Naive B cell (primary cell): ENCODE measurements around the gene COX10. TPM values are rescaled to one million over a fixed set of nuclear protein-coding genes. Genes with fewer than 3 reads are reported as not detected.

Experiments used
- ATAC-seq, 2 donors: fragments of 150-1000 bp; cut with Tn5 transposase; 2 replicates each; pipeline ENCODE4 v1.10.0; 2021; ENCODE audit warnings: low read depth in 2 of 2, mild to moderate bottlenecking in 2 of 2, moderate library complexity in 2 of 2
- DNase-seq: peaks from one replicate; pipeline ENCODE4 v3.0.0; 2022
- H3K27ac Mint-ChIP-seq, 6 donors: one replicate each; pipeline ENCODE4 v1.8.0; 2020 to 2022; ENCODE audit warnings: mild to moderate bottlenecking in 6 of 6, mixed read lengths in 6 of 6, moderate library complexity in 5 of 6, inconsistent platforms in 2 of 6
- H3K27me3 Mint-ChIP-seq, 3 donors: one replicate each; pipeline ENCODE4 v1.8.0; 2021 to 2022; ENCODE audit warnings: mixed read lengths in 3 of 3, mild to moderate bottlenecking in 1 of 3
- H3K36me3 Mint-ChIP-seq, 2 donors: one replicate each; pipeline ENCODE4 v1.8.0; 2020 to 2022; ENCODE audit warnings: mixed read lengths in 2 of 2, inconsistent platforms in 1 of 2, mild to moderate bottlenecking in 1 of 2
- H3K4me1 Mint-ChIP-seq, 3 donors: one replicate each; pipeline ENCODE4 v1.8.0; 2020 to 2022; ENCODE audit warnings: mixed read lengths in 3 of 3, inconsistent platforms in 1 of 3, mild to moderate bottlenecking in 1 of 3, moderate library complexity in 1 of 3
- H3K4me3 Mint-ChIP-seq, 8 donors: one replicate each; pipeline ENCODE4 v1.8.0; 2020 to 2022; ENCODE audit warnings: mild to moderate bottlenecking in 8 of 8, mixed read lengths in 8 of 8, moderate library complexity in 8 of 8, inconsistent platforms in 2 of 8
- H3K9me3 Mint-ChIP-seq, 7 donors: one replicate each; pipeline ENCODE4 v1.8.0; 2020 to 2022; ENCODE audit warnings: mixed read lengths in 7 of 7, mild to moderate bottlenecking in 5 of 7, inconsistent platforms in 2 of 7, moderate library complexity in 1 of 7
- polyA plus RNA-seq, 6 donors: library from polyadenylated mRNA; unstranded; fragments of 300-500 nt; fragmentation: Illumina TruSeq; gene quantifications; one replicate each; pipeline ENCODE4 v1.2.3, GENCODE V29; 2021; ENCODE audit warnings: low read depth in 6 of 6

The COX10 gene
- polyA plus RNA-seq, 6 donors from 2014 or later = 16.7 to 30.8 (median 20.8) TPM

- Mint-ChIP-seq H3K4me3 (no peak overlapping the region), H3K36me3 (no peaks in the 10 kb centered on the region), H3K9me3 (no peaks in the 10 kb centered on the region), H3K4me1 (no peaks in the 10 kb centered on the region), H3K27ac (no peak overlapping the region), H3K27me3 (peaks cover 5 to 21% (median 15%) of the 10 kb centered on the region in 3 donors)
- no peak for DNase-seq
- ATAC-seq = no peak
Observed at GRCh38 chr17:14245629-14246028, 176.3 kb downstream of the COX10 start.

Other genes with a start within 250 kb of the COX10 start
- not detected for gene CDRT15, start 167.4 kb downstream of the COX10 start, polyA plus RNA-seq
- gene HS3ST3B1, start 231.6 kb downstream of the COX10 start, polyA plus RNA-seq = 1 to 10 TPM in 4 of 6 donors, under 1 TPM in 2; 0.22 to 3.1 (median 2.6) TPM